ENCODE measurements around the gene CTTNBP2.
A peak's percentile ranks its signal among the peaks of the same experiment; 100 is the strongest.

Gene CTTNBP2, protein sequence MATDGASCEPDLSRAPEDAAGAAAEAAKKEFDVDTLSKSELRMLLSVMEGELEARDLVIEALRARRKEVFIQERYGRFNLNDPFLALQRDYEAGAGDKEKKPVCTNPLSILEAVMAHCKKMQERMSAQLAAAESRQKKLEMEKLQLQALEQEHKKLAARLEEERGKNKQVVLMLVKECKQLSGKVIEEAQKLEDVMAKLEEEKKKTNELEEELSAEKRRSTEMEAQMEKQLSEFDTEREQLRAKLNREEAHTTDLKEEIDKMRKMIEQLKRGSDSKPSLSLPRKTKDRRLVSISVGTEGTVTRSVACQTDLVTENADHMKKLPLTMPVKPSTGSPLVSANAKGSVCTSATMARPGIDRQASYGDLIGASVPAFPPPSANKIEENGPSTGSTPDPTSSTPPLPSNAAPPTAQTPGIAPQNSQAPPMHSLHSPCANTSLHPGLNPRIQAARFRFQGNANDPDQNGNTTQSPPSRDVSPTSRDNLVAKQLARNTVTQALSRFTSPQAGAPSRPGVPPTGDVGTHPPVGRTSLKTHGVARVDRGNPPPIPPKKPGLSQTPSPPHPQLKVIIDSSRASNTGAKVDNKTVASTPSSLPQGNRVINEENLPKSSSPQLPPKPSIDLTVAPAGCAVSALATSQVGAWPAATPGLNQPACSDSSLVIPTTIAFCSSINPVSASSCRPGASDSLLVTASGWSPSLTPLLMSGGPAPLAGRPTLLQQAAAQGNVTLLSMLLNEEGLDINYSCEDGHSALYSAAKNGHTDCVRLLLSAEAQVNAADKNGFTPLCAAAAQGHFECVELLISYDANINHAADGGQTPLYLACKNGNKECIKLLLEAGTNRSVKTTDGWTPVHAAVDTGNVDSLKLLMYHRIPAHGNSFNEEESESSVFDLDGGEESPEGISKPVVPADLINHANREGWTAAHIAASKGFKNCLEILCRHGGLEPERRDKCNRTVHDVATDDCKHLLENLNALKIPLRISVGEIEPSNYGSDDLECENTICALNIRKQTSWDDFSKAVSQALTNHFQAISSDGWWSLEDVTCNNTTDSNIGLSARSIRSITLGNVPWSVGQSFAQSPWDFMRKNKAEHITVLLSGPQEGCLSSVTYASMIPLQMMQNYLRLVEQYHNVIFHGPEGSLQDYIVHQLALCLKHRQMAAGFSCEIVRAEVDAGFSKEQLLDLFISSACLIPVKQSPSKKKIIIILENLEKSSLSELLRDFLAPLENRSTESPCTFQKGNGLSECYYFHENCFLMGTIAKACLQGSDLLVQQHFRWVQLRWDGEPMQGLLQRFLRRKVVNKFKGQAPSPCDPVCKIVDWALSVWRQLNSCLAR (N-terminal part only)

DNA sequence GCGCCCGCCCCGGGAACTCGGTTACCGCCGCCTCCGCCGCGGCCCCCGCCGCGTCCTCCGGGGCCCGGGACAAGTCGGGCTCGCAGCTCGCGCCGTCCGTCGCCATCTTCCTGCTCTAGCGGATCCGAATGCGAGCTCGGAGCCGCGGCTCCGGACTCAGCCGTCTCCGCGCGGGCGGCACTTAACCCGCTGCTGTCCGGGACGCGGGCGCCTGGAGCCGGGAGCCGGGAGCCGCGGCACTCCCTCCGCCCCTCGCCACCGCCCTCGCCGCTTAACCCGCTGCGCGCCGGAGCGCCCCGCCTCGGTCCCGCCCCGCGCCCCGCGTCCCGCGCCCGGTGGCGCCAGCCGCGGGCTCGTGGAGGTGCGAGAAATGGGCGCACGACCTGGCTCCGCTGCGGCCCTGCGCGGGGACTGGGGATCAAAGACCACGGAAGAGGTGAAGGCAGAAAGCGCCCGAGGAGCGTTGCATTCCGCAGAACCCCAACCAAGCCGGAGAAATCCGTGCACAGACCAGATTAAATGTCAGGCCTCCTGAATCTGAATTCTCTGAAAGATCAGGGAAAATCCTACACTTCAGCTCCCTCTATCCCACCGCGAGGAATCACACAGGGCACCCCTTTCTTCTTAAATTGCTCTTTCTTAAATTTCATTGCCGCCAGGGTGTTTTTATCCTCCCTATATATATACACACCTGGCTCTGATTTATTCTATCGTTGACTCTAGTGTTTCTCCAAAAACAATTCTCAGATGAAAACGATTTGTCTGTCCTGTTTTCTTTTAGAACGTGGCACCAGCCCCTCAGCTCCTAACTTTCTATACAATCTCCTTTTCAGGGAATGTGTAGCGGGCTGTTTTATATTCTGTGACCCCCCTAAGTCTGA lies at the start of gene CTTNBP2:
Gene CTTNBP2 (minus strand): TSS at position 132 of the 881 bp plus-strand sequence. CDS start 26 bp downstream, at position 106.
- peak; percentile 49 for DNase-seq

GRCh38 chr7:117916309-117916708 lies 43.1 kb upstream of the CTTNBP2 start:
- no peak for DNase-seq

DNA sequence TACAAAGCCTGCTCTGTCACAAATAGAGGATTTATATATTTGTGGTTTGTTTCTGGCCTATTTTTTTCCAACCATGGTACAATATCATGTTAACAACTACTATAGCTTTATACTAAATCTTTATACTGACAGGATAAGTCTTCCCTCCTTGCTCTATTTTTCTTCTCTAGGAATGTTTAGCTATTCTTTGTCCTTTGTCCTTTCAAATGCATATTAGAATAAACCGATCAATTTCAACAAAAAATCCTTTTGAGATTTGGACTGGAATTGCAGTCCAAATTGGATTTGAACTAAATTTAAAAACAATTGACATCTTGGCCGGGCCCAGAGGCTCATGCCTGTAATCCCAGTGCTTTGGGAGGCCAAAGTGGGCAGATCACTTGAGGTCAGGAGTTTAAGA lies 39.2 kb upstream of the CTTNBP2 start:
- no peak for DNase-seq

- DNase-seq, result no peak
Observed at GRCh38 chr7:117908031-117908795, 35.0 kb upstream of the CTTNBP2 start.

- DNase-seq, result no peak
Observed at GRCh38 chr7:117907049-117907640, 33.9 kb upstream of the CTTNBP2 start.

DNA sequence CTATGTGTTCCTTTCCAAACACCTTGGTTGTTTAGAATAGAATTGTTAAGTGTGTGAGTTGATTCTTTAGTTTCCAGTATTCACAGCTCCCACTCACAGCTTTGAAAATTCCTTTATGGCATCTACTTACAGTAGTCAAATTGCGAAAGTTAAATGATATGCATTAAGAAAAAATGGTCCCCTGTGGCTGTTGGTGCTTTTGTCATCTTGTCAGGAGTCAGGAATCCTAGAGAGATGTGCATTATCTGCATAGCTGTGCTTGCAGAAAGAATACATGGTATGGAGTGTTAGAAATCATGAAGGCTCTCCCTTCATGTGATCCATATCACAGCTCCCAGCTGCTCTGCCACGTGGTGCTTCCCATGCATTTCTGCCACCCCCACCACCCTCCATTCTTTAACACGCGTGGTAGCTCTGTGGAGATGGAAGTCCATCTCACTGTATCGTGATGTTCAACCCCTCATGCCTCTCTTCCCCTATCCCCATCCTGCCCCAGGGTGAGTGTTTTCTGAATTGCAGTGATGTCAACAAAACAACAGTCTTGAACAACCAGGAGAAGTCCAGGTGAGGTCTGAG lies 29.2 kb upstream of the CTTNBP2 start:
- no peak for DNase-seq

DNA sequence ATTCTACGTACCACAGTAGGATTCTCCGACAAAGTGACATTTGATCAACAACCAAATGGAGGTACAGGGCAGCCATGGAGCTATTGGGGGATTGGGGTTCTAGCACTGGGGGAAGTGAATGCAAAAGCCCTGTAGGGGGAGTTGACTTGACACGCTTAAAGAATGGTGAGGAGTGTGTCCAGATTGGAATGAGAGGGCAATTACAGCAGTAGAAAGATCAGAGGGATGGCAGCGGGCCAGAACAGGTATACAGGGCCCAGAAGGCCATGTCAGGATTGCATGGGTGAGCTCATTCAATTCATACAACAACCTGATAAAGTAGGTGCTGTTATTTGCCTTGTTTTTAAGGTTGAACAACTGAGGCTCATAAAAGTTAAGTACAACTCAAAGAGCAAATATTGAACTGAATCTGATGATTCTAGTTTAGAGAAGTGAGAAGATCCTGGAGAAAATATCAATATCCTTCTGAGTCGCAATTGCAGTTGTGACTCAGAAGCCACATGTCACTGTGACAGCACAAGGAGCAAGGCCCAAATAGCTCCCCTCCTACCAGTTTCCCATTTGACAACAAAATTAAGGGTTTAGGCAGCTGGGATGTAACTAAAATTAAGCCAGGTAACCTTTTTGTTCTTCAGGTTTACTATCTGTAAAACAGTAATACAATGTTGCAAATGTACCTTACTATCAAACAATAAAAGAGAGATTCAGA lies 28.0 kb upstream of the CTTNBP2 start:
- DNase-seq, result no peak

DNA sequence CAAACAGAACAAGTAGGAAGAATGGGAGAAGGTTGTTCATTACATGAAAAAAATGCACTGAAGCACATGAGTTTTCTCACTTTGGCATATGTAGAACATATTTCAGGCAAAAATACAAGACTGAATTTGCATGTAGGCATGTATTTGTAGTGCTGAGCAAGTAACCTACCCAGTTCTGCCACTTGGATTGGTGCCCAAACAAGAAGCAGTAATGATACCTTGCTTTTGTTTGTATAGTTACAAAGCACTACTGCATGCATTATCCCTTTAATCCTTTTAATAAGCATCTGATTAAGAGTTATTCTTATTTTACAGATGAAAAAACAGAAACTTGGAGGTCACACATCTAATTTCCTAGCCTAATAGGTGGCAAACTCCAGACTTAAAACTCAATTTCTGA lies 23.1 kb upstream of the CTTNBP2 start:
- DNase-seq, result no peak

- DNase-seq, result no peak
Observed at GRCh38 chr7:117895276-117895675, 22.0 kb upstream of the CTTNBP2 start.

GRCh38 chr7:117894037-117894436 lies 20.8 kb upstream of the CTTNBP2 start:
- no peak for DNase-seq

GRCh38 chr7:117892821-117893220 lies 19.6 kb upstream of the CTTNBP2 start:
- no peak for DNase-seq

DNA sequence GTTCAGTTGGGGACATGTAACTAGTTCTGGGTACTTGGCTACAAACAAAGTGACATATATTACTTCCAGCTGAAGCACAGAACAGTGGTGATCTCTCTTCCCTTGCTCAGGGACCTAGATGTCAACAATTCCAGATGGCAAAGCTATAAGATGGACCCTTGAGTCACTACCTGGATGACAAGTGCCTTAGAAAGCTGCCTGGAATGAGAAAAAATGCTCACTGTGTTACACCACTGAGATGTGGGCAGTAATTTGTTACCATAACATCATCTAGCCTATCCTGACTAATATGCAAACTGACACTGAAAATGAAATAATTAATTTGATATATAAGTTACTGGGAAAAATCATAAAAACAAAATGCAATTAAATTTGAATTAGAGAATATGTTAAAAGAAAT lies 16.4 kb upstream of the CTTNBP2 start:
- DNase-seq, result no peak

DNA sequence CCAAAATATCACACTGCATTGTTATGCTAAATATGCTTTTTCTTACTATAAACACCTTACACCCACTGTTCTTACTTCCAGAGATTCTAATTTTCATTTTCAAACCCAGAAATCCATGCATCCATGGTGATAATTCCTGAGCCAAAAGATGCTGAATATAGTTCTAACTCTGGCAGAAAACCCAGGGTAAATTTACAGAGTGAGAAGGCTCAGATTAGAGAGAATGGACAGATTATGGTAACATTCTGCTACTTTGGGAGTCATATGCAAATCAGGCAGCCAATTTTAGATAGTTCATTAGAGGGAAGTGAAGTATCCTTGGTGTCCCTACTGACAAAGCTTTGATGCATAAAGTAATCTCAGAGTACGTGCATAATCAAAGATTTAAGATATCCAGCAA lies 15.4 kb upstream of the CTTNBP2 start:
- no peak for DNase-seq

DNA sequence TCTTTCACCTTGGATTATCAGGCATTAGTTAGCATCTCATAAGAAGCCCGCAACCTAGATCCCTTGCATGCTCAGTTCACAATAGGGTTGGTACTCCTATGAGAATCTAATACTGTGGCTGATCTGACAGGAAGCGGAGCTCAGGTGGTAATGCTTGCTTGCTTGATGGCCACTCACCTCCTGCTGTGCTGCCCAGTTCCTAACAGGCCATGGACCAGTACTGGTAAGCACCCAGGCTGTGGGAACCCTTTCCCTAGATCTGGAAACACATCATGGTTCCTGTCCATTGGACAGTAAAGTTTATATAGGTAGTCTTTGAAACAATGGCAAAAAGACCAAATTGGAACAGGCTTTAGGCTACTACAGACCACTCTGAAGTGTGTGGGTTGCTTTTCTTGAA lies 9.4 kb upstream of the CTTNBP2 start:
- no peak for DNase-seq

- no peak for DNase-seq
Observed at GRCh38 chr7:117876761-117877160, 3.5 kb upstream of the CTTNBP2 start.

- DNase-seq, result no peak
Observed at GRCh38 chr7:117875566-117875965, 2.3 kb upstream of the CTTNBP2 start.

GRCh38 chr7:117874191-117874700 lies 1.0 kb upstream of the CTTNBP2 start:
- no peak for DNase-seq

GRCh38 chr7:117872561-117873309 lies 506 bp downstream of the CTTNBP2 start:
- no peak for DNase-seq

All from fibroblast of skin of right biceps (primary cell).